ENCODE data around the gene TERB1. TPM values are rescaled to one million over a fixed set of nuclear protein-coding genes. Genes with fewer than 3 reads are reported as not detected.

TERB1 gene
- total and polyA plus RNA-seq, 2 of the 13 experiments (the other 11 are each of a cell fraction or from before 2014, with no cell fraction given): not detected

DNA sequence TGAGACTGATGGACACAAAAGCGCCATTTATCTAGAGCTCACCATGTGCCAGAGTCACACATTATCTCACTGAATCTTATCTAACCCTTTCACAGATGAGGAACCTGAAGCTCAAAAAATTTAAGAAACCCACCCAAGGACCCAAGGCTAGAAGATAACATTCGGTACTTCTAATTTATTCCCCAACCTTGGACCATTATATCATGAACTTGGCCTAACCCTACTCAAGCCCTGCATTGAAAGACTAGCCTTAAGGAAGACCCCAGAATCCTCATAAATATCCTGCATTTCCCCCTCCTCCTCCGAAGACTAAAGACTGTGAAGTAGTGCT is 49.4 kb downstream of the TERB1 start (continued):
- TF ChIP-seq PAXIP1 (CRISPR knock-in tag; conservative IDR thresholded peaks at IDR 0.05) (no peak), SMAD9 (CRISPR knock-in tag; IDR thresholded peaks at IDR 0.05) (no peak)
- TF ChIP-seq, protein P1, sequence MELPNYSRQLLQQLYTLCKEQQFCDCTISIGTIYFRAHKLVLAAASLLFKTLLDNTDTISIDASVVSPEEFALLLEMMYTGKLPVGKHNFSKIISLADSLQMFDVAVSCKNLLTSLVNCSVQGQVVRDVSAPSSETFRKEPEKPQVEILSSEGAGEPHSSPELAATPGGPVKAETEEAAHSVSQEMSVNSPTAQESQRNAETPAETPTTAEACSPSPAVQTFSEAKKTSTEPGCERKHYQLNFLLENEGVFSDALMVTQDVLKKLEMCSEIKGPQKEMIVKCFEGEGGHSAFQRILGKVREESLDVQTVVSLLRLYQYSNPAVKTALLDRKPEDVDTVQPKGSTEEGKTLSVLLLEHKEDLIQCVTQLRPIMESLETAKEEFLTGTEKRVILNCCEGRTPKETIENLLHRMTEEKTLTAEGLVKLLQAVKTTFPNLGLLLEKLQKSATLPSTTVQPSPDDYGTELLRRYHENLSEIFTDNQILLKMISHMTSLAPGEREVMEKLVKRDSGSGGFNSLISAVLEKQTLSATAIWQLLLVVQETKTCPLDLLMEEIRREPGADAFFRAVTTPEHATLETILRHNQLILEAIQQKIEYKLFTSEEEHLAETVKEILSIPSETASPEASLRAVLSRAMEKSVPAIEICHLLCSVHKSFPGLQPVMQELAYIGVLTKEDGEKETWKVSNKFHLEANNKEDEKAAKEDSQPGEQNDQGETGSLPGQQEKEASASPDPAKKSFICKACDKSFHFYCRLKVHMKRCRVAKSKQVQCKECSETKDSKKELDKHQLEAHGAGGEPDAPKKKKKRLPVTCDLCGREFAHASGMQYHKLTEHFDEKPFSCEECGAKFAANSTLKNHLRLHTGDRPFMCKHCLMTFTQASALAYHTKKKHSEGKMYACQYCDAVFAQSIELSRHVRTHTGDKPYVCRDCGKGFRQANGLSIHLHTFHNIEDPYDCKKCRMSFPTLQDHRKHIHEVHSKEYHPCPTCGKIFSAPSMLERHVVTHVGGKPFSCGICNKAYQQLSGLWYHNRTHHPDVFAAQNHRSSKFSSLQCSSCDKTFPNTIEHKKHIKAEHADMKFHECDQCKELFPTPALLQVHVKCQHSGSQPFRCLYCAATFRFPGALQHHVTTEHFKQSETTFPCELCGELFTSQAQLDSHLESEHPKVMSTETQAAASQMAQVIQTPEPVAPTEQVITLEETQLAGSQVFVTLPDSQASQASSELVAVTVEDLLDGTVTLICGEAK (IDR thresholded peaks at IDR 0.05): no peak
- TF ChIP-seq, protein P1 (CRISPR knock-in tag; IDR thresholded peaks at IDR 0.05): no peak
- TF ChIP-seq, protein P2, sequence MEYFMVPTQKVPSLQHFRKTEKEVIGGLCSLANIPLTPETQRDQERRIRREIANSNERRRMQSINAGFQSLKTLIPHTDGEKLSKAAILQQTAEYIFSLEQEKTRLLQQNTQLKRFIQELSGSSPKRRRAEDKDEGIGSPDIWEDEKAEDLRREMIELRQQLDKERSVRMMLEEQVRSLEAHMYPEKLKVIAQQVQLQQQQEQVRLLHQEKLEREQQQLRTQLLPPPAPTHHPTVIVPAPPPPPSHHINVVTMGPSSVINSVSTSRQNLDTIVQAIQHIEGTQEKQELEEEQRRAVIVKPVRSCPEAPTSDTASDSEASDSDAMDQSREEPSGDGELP (IDR thresholded peaks at IDR 0.05; ENCODE audit: borderline replicate concordance, low read depth): no peak
